SKM-1 treated with dmso at 0.1 percent for 144 hours (cell line): ENCODE measurements around the gene CGNL1.

Experiments used
- DNase-seq: peaks from one replicate; lab custom pipeline; 2025; ENCODE audit not compliant: unreplicated experiment; lab: John Stamatoyannopoulos, UW

Gene CGNL1

DNA sequence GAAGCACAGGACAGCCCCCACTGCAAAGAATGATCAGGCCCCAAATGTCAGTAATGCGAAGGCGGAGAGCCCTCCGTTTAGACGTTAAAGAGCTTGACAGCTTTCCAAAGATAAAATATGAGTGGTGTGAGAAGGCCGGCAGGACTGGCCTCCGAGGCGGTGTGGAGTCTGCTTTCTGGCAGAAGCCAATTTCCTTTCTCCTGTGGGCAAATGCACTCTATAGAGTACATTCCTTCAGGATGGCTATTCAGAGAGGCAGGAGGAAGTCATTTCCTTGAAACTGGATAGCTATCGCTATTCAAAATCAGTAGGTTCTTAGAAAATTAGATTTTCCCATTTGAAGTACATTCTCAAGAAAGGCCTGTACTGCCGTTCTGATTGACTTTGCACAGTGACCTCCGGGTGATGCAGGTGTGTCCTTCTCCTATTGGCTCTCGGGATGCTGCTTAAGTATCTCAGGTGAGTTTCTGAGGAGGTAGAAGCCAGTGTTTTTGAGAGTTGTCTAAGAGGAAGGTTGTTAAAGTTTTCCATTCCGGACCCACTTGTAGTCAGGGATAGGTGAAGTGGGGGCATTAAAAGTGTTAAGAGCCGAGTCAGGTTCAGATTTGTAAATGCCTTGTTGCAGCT is 142.6 kb downstream of the CGNL1 start:
- no peak for DNase-seq

DNA sequence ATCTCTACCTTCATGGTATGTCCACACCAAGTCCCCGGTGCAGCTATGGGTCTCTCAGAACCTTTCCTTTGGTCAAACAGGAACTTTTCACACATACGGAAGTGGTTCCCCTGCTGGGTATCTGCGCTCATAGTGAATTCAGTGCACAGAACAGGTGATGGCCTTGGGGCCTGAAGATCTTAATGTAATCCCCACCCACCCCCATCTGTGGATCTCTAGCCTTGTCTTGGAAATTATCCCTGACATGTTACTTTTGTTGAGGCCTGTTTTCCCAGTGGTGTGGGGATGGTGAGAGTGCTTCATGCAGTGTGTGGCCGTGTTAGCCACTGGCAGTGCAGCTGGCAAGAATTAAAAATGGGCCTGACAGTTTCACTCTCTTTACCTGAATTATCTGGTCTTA is 143.5 kb downstream of the CGNL1 start:
- DNase-seq = no peak

GRCh38 chr15:57521503-57521902 is 145.2 kb downstream of the CGNL1 start:
- no peak for DNase-seq

- no peak for DNase-seq
These were observed 145.8 kb downstream of the CGNL1 start for GRCh38 chr15:57522148-57522547.

DNA sequence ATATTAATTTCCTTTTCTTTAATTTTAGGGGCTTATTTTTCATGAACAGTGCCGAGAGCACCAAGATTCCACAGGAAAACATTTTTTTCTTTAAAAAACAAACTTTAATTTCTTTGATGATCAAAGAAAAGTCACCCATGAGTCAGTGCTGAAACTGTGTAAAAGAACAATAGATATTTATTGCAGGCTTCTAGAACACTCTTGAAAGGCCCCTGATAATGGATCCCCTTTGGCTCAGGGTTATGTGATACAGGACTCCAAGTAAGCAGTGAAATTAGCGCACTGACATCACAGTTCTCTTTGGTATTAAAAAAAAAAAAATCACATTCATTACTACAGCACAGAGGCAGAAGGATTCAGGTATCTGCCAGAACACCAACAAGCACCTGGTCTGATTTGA is 149.3 kb downstream of the CGNL1 start:
- DNase-seq = no peak

- DNase-seq = no peak
These were observed 149.8 kb downstream of the CGNL1 start for GRCh38 chr15:57526076-57526475.

GRCh38 chr15:57526615-57527014 is 150.3 kb downstream of the CGNL1 start:
- no peak for DNase-seq

DNA sequence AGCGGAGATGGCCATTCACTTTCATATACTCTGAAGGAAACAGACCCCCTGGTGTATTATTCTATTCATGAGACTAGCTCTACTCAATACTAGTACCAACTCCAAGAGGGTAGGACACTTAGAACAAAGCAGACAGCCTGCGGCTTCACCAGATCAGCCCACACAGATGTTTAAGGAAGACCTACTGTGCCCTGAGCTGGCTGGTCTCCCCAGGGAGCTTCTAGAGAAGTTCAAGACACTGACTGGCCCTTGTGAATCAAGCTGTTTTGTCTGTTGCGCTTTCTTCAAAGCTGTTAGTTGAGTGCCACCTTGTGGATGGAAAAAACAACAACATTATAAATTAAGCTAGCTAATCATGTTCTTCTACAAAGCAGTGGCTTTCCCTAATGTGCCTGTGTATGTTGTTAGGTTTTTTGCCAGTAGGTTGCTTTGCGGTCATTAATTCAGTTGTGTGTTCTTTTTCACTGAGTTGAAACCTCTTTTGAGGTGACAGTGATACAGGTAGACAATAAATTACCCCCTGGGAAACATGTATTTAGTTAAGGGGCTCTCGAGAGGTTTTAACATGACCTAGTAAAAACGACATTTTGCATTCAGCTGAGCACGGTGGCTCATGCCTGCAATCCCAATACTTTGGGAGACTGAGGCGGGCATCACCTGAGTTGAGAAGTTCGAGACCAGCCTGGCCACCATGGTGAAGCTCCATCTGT is 151.2 kb downstream of the CGNL1 start:
- DNase-seq = peak; percentile 70

GRCh38 chr15:57528940-57529565 is 152.7 kb downstream of the CGNL1 start:
- DNase-seq = no peak

- no peak for DNase-seq
These were observed 153.4 kb downstream of the CGNL1 start for GRCh38 chr15:57529748-57530147.

DNA sequence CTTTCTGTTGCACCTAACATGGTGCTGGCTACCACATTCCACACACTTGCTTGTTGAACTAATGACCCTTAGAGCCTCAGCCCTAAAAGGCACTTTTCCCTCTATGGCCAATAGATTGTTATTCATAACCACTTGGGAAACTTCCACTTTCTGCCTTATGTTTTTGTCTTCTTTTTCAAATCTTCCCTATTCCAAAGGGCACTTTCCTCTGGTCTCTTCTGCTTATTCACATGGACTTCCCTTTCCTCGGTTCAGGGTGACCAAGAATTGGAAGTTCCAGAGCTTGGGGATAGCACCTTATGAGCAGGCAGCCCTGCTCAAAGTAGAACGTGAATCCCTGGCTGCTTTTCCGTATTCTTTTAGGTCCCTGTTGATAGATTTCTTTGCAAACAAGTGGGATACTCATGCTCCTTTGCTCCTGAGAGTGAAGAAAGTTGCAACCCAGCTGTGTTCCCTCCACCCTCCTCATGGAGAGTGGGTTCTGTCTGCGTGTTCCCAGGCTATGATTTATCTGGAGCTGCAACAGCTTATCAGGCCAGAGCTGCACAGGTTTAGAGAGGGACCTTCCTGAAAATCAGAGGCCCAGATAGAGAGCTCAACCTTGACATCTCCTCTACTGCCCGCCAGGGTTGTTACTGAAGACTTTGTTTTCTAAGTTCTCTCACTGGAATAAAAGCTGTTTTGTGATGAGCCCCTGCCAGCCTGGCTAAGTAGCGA is 156.6 kb downstream of the CGNL1 start:
- no peak for DNase-seq

DNA sequence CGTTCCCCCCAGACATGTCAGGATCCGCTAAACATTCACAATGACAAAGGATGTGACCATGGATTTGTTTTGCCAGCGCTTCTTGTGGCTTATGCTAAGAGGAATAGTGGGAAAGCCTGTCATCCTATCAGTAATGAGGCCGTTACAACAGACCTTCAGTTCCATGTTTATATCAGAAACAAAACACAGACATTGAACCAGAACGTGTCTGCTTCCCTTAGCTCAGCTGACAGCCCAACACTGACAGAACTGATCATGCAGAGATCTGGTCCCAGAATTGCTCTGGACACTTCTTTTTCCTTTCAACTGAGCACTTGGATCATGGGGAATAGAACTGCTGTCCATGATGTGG is 157.1 kb downstream of the CGNL1 start:
- no peak for DNase-seq

DNA sequence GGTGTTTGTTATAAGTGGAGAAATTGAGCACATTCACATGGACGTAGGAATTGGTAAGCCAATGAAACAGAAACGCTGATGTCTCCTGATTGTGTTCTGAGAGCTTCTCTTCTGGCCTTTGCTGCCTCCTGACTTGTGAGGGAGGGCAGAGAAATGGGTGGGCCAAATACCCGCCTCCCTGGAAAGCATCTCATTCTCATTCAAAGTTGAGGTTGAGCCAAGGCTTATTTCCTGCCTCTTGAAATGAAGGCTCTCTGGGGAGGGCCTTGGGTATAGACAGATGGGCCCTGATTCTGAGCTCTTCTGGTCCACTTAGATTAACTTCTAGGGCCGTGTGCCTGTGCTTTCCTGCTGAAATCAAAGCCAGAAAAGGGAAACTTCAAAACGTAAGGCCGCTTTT is 158.0 kb downstream of the CGNL1 start:
- DNase-seq = no peak

DNA sequence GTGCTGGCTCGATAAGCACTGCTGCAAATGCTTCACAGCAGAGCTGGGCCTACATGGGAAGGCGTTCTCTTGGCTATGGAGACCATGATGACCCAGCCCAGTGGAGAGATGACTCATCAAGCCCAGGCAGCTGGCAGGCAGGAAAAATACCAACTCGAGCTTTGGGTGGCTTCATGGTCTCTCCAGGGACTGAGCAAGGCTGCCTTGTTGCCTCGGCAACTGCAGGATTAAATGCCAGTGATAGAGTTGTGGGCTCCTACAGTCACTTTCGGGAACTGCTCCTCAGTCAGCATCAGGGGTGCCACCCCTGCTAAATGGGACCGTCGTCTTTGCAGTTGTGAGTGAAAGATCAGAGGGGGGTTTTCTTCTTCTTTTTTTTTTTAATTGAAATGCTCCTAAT is 160.8 kb downstream of the CGNL1 start:
- no peak for DNase-seq

GRCh38 chr15:57537488-57538264 is 161.4 kb downstream of the CGNL1 start:
- no peak for DNase-seq

DNA sequence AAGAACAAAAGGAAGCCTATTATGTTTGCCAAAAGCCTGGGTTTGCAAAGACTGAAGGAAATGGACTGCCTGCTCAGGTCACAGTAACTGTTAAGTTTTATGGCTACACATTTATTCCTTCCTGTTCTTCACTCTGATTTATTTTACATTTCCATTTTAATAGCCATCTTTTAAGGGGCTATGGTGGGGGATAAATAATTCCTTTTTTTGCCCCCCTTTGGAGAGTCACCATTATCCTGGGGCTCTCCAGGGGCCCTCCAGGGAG is 161.9 kb downstream of the CGNL1 start:
- no peak for DNase-seq

GRCh38 chr15:57538821-57539220 is 162.5 kb downstream of the CGNL1 start:
- no peak for DNase-seq

DNA sequence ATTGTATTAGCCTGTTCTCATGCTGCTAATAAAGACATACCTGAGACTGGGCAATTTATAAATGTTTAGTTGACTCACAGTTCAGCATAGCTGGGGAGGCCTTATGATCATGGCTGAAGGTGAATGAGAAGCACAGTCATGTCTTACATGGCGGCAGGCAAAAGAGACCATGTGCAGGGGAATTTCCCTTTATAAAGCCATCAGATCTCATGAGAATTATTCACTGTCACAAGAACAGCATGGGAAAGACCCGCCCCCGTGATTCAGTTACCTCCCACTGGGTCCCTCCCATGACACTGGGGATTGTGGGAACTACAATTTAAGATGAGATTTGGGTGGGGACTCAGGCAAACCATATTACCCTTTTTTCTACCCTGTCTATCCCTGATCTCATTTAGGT is 163.9 kb downstream of the CGNL1 start:
- DNase-seq = no peak

- DNase-seq = no peak
These were observed 164.4 kb downstream of the CGNL1 start for GRCh38 chr15:57540736-57541135.

GRCh38 chr15:57541271-57541670 is 165.0 kb downstream of the CGNL1 start:
- no peak for DNase-seq

DNA sequence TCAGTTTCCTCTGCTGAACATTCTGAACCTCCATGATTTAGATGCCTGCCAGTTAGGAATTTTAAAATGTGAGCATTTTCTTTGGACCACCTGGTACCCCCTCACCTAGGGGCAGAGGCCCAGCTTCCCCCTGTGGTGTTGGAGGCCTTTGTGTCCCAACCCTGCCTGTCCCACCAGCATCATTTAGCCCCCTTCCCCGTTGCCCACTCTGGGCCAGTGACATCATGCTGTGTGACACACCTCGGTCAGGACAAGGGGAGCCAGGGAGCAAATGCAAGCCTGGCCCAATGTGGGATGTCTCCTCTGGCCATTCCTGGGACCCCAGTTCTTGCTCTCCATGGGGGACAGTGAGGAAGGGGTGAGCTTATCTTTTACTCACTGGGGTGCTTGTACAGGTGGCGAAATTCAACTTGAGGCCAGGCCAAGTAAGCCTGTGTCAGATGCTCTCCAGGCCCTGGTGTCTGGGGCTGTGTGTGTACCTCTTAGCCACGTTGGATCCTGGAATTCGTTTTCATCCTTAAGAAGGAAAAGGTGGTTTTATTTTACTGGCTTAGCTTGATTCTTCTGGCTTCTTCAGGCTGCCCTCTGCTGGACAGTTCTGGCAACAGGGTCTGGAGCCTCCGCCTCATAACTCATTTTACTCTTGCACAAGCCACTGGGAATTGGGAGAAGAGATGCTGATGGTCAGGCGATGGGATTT is 165.7 kb downstream of the CGNL1 start:
- peak; percentile 29 for DNase-seq
